ENCODE results near the gene MAP1B. TPM values are rescaled to one million over a fixed set of nuclear protein-coding genes. Genes with fewer than 3 reads are reported as not detected.

MAP1B gene
- total RNA-seq, 1 donor, result 74.3 TPM

DNA sequence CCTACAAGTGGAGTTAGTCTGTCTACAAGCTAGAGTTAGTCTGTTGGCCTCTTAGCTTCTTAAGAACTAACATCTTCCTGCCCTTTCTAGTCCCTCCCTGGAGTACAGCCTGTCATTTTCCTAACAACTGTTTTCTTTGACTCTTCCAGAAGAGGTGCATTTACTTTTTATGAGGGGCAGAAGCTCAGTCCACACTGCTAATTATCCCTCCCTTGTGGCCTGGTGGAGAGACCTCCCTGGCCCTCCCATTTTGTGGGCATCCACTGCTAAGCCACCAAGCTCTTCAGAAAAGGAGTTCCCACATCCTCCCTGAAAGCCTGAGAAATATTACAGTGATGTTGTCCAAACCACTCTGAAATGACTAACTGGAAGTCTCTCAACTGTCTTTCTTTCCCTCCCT is 8.0 kb downstream of the MAP1B start:
- DNase-seq (ENCODE audit: low read depth), result no peak
- TF ChIP-seq, protein P1, sequence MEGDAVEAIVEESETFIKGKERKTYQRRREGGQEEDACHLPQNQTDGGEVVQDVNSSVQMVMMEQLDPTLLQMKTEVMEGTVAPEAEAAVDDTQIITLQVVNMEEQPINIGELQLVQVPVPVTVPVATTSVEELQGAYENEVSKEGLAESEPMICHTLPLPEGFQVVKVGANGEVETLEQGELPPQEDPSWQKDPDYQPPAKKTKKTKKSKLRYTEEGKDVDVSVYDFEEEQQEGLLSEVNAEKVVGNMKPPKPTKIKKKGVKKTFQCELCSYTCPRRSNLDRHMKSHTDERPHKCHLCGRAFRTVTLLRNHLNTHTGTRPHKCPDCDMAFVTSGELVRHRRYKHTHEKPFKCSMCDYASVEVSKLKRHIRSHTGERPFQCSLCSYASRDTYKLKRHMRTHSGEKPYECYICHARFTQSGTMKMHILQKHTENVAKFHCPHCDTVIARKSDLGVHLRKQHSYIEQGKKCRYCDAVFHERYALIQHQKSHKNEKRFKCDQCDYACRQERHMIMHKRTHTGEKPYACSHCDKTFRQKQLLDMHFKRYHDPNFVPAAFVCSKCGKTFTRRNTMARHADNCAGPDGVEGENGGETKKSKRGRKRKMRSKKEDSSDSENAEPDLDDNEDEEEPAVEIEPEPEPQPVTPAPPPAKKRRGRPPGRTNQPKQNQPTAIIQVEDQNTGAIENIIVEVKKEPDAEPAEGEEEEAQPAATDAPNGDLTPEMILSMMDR (IDR thresholded peaks at IDR 0.05; ENCODE audit: insufficient read depth, low read depth, low read length), result no peak
- no peak overlapping the region for H3K4me3 ChIP-seq (ENCODE audit: low read depth, low read length)

DNA sequence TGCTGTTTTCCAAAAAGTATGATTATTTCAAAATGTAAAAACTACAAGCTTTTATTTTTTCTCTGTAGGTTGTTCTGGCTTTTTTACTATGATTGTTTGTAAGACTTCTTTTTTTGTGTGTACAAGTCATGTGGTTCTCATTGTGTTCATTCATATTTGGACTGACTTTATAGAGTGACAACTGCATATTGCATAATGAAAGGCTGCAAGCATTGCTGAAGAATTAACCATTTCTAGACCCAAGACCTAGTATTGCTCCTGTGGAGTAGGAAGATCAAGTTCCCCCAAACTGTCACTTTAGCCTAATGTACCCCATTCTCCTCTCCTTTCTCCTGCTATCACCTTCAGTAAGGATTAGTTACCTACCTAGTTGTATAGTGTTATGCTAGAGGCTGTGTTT is 10.0 kb downstream of the MAP1B start:
- TF ChIP-seq, protein P1 (IDR thresholded peaks at IDR 0.05; ENCODE audit: insufficient read depth, low read depth, low read length), result no peak
- H3K4me3 ChIP-seq (ENCODE audit: low read depth, low read length), result no peak overlapping the region
- DNase-seq (ENCODE audit: low read depth), result no peak

DNA sequence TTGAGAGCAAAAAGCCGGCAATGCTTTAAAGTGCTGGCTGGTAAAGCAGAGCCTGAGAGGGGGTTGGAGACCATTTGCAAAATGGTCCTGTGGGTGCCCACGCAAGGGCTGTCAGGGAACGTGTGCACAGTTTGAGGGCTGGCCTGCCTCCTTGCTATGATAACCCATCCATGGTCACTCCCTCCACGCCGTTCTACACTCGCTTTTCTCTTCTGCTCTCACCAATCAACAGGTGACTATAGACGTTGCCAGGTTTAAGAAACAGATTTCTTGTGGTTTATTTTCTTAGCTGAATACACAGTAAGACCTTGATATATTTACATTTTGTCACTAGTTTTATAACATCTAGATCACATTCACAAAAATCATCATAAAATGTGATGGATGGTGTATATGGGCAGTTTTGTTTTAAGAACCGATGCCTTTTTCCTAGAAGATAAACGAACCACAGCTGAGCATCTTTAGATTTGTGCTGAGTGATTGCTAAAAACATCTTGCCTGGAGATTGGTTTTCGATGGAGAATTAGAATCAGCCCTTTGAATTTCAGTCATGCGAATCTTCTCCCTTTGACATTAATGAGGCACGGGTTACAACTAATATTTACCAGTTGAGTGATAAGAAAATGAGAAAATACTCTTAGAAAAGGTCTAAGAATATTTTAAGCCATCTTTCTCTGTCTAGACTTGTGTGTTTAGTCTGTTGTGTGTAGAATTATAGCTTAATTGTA is 13.9 kb downstream of the MAP1B start:
- DNase-seq (ENCODE audit: low read depth), result no peak
- TF ChIP-seq, protein P1 (IDR thresholded peaks at IDR 0.05; ENCODE audit: insufficient read depth, low read depth, low read length), result no peak
- H3K4me3 ChIP-seq (ENCODE audit: low read depth, low read length), result no peak overlapping the region

GRCh38 chr5:72121780-72122445 is 14.6 kb downstream of the MAP1B start:
- TF ChIP-seq, protein P1 (IDR thresholded peaks at IDR 0.05; ENCODE audit: insufficient read depth, low read depth, low read length), result no peak
- no peak for DNase-seq (ENCODE audit: low read depth)
- no peak overlapping the region for H3K4me3 ChIP-seq (ENCODE audit: low read depth, low read length)

GRCh38 chr5:72122602-72123001 is 15.3 kb downstream of the MAP1B start:
- no peak for DNase-seq (ENCODE audit: low read depth)
- TF ChIP-seq, protein P1 (IDR thresholded peaks at IDR 0.05; ENCODE audit: insufficient read depth, low read depth, low read length), result no peak

GRCh38 chr5:72123764-72124376 is 16.6 kb downstream of the MAP1B start:
- DNase-seq (ENCODE audit: low read depth), result no peak
- H3K4me3 ChIP-seq (ENCODE audit: low read depth, low read length), result no peak overlapping the region
- TF ChIP-seq, protein P1 (IDR thresholded peaks at IDR 0.05; ENCODE audit: insufficient read depth, low read depth, low read length), result no peak

More at GRCh38 chr5:72122602-72123001, 15.3 kb downstream of the MAP1B start:
- H3K4me3 ChIP-seq (ENCODE audit: low read depth, low read length), result no peak overlapping the region
